ENCODE results near the gene CDK8.

Gene CDK8

DNA sequence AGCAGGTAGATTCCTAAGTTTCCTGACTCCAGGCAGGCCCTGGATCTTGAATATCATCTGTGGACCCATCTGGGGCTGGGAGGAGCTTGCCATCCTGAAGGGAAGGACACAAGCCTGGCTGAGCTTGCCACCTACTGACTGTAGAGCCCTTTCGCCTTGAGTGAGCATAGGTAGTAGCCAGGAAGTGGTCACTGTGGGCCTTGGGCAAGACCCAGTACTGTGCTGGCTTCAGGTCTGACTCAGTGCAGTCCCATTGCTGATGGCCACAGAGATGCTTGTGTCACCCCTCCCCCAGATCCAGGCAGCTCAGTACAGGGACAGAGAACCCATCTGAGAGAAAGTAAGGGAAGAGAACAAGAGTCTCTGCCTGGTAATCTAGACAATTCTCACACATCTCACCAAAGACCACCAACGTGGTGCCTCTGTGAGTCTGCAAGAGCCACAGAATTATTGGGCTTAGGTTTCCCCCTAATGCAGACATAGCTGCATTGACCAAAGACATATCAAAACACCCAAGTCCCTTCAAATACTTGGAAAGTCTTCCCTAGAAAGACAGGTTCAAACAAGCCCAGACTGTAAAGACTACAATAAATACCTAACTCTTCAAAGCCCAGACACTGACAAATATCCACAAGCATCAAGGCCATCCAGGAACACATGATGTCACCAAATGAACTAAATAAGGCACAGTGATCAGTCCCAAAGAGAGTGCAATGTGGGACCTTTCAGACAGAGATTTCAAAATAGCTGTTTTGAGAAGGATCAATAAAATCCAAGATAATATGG, 195.3 kb downstream of the CDK8 start:
- DNase-seq, result no peak
